ENCODE measurements around the gene PUS10.
A peak's percentile ranks its signal among the peaks of the same experiment; 100 is the strongest.

The PUS10 gene, protein sequence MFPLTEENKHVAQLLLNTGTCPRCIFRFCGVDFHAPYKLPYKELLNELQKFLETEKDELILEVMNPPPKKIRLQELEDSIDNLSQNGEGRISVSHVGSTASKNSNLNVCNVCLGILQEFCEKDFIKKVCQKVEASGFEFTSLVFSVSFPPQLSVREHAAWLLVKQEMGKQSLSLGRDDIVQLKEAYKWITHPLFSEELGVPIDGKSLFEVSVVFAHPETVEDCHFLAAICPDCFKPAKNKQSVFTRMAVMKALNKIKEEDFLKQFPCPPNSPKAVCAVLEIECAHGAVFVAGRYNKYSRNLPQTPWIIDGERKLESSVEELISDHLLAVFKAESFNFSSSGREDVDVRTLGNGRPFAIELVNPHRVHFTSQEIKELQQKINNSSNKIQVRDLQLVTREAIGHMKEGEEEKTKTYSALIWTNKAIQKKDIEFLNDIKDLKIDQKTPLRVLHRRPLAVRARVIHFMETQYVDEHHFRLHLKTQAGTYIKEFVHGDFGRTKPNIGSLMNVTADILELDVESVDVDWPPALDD

GRCh38 chr2:61017556-61018317 lies at the start of gene PUS10, which contains the start of gene PEX13:
Gene PUS10, minus strand, starts transcription at chr2:61018255. Its CDS starts 6,365 bp downstream, at chr2:61011890.
Gene PEX13, plus strand, starts transcription at chr2:61017720. Its CDS starts 40 bp downstream, at chr2:61017760.
- Histone ChIP-seq H3K9me3 (ENCODE audit: insufficient read depth, low read length) (no peaks in the 10 kb centered on the region; the same call in 1 of the 2 replicates), H3K4me3 (ENCODE audit: insufficient read length, low read depth) (peak within 1 kb of the TSS; percentile 82), H3K27me3 (ENCODE audit: insufficient read depth, insufficient read length) (no peaks in the 10 kb centered on the region), H3K4me1 (ENCODE audit: insufficient read depth, insufficient read length) (no peaks in the 10 kb centered on the region), H3K9ac (ENCODE audit: insufficient read length, low read depth) (peak within 1 kb of the TSS; percentile 79), H3K36me3 (ENCODE audit: insufficient read depth, insufficient read length, low read length) (peaks cover 11% of the 10 kb centered on the region)
- DNase-seq (ENCODE audit: low read depth, low spot score) = peak; percentile 62
- TF ChIP-seq ZNF274 (IDR thresholded peaks at IDR 0.05; ENCODE audit: low read depth, low read length) (no peak), SUZ12 (IDR thresholded peaks at IDR 0.05; ENCODE audit: extremely low read depth, insufficient read depth, insufficient read length) (no peak), YY1 (IDR thresholded peaks at IDR 0.05; ENCODE audit: insufficient read depth, insufficient read length) (peak; percentile 25)

GRCh38 chr2:61065714-61066709 lies 48.0 kb upstream of the PUS10 start, which contains the start of gene SANBR:
Gene SANBR, plus strand, starts transcription at chr2:61065871. Its CDS starts 4,480 bp downstream, at chr2:61070351.
- H3K9me3 ChIP-seq (ENCODE audit: insufficient read depth, low read length) = no peaks in the 10 kb centered on the region
- peak; percentile 88 for DNase-seq (ENCODE audit: low read depth, low spot score)
- TF ChIP-seq ZNF274 (IDR thresholded peaks at IDR 0.05; ENCODE audit: low read depth, low read length) = no peak
- TF ChIP-seq YY1 (IDR thresholded peaks at IDR 0.05; ENCODE audit: insufficient read depth, insufficient read length) = no peak
- TF ChIP-seq SUZ12 (IDR thresholded peaks at IDR 0.05; ENCODE audit: extremely low read depth, insufficient read depth, insufficient read length) = no peak
- H3K27me3 ChIP-seq (ENCODE audit: insufficient read depth, insufficient read length) = no peaks in the 10 kb centered on the region
- H3K4me1 ChIP-seq (ENCODE audit: insufficient read depth, insufficient read length) = no peaks in the 10 kb centered on the region
- H3K4me3 ChIP-seq (ENCODE audit: insufficient read length, low read depth) = peak within 1 kb of the TSS; percentile 68
- peak within 1 kb of the TSS; percentile 85 for H3K9ac ChIP-seq (ENCODE audit: insufficient read length, low read depth)
- H3K36me3 ChIP-seq (ENCODE audit: insufficient read depth, insufficient read length, low read length) = peaks cover 23% of the 10 kb centered on the region

GRCh38 chr2:61059382-61059781 lies 41.3 kb upstream of the PUS10 start:
- Histone ChIP-seq H3K4me1 (ENCODE audit: insufficient read depth, insufficient read length) (no peaks in the 10 kb centered on the region), H3K4me3 (ENCODE audit: insufficient read length, low read depth) (no peak overlapping the region), H3K36me3 (ENCODE audit: insufficient read depth, insufficient read length, low read length) (peaks cover 3% of the 10 kb centered on the region), H3K9me3 (ENCODE audit: insufficient read depth, low read length) (no peaks in the 10 kb centered on the region), H3K9ac (ENCODE audit: insufficient read length, low read depth) (no peak overlapping the region), H3K27me3 (ENCODE audit: insufficient read depth, insufficient read length) (no peaks in the 10 kb centered on the region)
- no peak for DNase-seq (ENCODE audit: low read depth, low spot score)
- TF ChIP-seq SUZ12 (IDR thresholded peaks at IDR 0.05; ENCODE audit: extremely low read depth, insufficient read depth, insufficient read length) (no peak), ZNF274 (IDR thresholded peaks at IDR 0.05; ENCODE audit: low read depth, low read length) (no peak), YY1 (IDR thresholded peaks at IDR 0.05; ENCODE audit: insufficient read depth, insufficient read length) (no peak)

DNA sequence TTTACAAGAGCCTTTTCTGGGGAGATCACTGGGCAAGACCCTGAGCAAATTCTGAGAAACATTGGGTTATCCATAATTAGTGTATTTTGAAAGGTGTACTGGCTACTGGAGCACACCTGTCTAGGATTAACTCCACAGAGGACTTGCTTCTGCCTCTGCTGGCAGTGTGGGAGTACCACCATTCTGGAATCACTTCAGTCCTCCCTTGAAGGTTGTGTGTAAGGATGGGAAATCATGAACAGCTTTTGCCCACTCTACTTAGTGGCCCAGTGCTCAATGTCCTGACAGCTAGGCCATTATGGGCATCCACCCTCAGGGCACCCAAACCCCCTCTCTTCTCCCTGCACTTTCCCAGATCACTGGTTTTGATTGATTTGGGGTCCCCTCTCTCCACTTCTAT lies 39.5 kb upstream of the PUS10 start:
- H3K4me1 ChIP-seq (ENCODE audit: insufficient read depth, insufficient read length) = no peaks in the 10 kb centered on the region
- TF ChIP-seq YY1 (IDR thresholded peaks at IDR 0.05; ENCODE audit: insufficient read depth, insufficient read length) (no peak), ZNF274 (IDR thresholded peaks at IDR 0.05; ENCODE audit: low read depth, low read length) (no peak), SUZ12 (IDR thresholded peaks at IDR 0.05; ENCODE audit: extremely low read depth, insufficient read depth, insufficient read length) (no peak)
- no peak overlapping the region for H3K9ac ChIP-seq (ENCODE audit: insufficient read length, low read depth)
- no peak for DNase-seq (ENCODE audit: low read depth, low spot score)
- H3K9me3 ChIP-seq (ENCODE audit: insufficient read depth, low read length) = no peaks in the 10 kb centered on the region
- no peak overlapping the region for H3K4me3 ChIP-seq (ENCODE audit: insufficient read length, low read depth)
- no peaks in the 10 kb centered on the region for H3K27me3 ChIP-seq (ENCODE audit: insufficient read depth, insufficient read length)
- peaks cover 3% of the 10 kb centered on the region for H3K36me3 ChIP-seq (ENCODE audit: insufficient read depth, insufficient read length, low read length)

DNA sequence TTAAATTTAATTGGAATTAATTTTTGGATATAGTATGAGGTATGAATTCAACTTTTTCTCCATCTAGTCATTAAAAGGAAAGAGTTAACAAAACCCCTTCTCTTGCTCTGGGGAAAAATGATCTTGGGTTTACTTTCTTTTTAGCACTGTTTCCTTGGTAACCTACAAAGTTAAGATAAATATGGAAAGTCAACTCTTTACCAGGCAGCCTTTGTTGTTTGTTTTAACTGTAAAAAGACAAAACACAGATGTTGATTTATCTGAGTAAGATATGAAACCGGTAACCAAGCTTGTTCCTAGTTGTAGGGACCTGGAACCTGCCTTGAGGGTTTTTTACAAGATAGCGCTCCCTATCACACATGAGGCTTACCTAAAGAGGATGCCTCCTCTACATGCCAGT lies 37.5 kb upstream of the PUS10 start:
- no peaks in the 10 kb centered on the region for H3K4me1 ChIP-seq (ENCODE audit: insufficient read depth, insufficient read length)
- peaks cover 6% of the 10 kb centered on the region for H3K36me3 ChIP-seq (ENCODE audit: insufficient read depth, insufficient read length, low read length)
- H3K27me3 ChIP-seq (ENCODE audit: insufficient read depth, insufficient read length) = no peaks in the 10 kb centered on the region
- no peak overlapping the region for H3K4me3 ChIP-seq (ENCODE audit: insufficient read length, low read depth)
- no peak overlapping the region for H3K9ac ChIP-seq (ENCODE audit: insufficient read length, low read depth)
- TF ChIP-seq SUZ12 (IDR thresholded peaks at IDR 0.05; ENCODE audit: extremely low read depth, insufficient read depth, insufficient read length) (no peak), YY1 (IDR thresholded peaks at IDR 0.05; ENCODE audit: insufficient read depth, insufficient read length) (no peak), ZNF274 (IDR thresholded peaks at IDR 0.05; ENCODE audit: low read depth, low read length) (no peak)
- no peaks in the 10 kb centered on the region for H3K9me3 ChIP-seq (ENCODE audit: insufficient read depth, low read length)
- DNase-seq (ENCODE audit: low read depth, low spot score) = no peak

- no peak for DNase-seq (ENCODE audit: low read depth, low spot score)
- H3K36me3 ChIP-seq (ENCODE audit: insufficient read depth, insufficient read length, low read length) = peaks cover 21% of the 10 kb centered on the region
- no peak for TF ChIP-seq SUZ12 (IDR thresholded peaks at IDR 0.05; ENCODE audit: extremely low read depth, insufficient read depth, insufficient read length)
- no peak for TF ChIP-seq ZNF274 (IDR thresholded peaks at IDR 0.05; ENCODE audit: low read depth, low read length)
- no peak for TF ChIP-seq YY1 (IDR thresholded peaks at IDR 0.05; ENCODE audit: insufficient read depth, insufficient read length)
- no peak overlapping the region for H3K4me3 ChIP-seq (ENCODE audit: insufficient read length, low read depth)
- no peaks in the 10 kb centered on the region for H3K27me3 ChIP-seq (ENCODE audit: insufficient read depth, insufficient read length)
- H3K4me1 ChIP-seq (ENCODE audit: insufficient read depth, insufficient read length) = no peaks in the 10 kb centered on the region
- no peaks in the 10 kb centered on the region for H3K9me3 ChIP-seq (ENCODE audit: insufficient read depth, low read length)
- no peak overlapping the region for H3K9ac ChIP-seq (ENCODE audit: insufficient read length, low read depth)
Observed at GRCh38 chr2:61045999-61046398, 27.9 kb upstream of the PUS10 start.

Data from NT2/D1 (cell line).